Liver (tissue), 9 donors: ENCODE data around the gene DNMT1. TPM values are rescaled to one million over a fixed set of nuclear protein-coding genes. Genes with fewer than 3 reads are reported as not detected.

Experiments used
- DNase-seq: peaks from one replicate; pipeline ENCODE4 v3.0.0-alpha.2; 2017; ENCODE audit warnings: low spot score
- H3K27ac ChIP-seq, 2 donors: one replicate each; pipeline ENCODE4 v1.7.0; 2013; ENCODE audit warnings: inconsistent platforms in 2 of 2, low read length in 2 of 2, control low read depth in 1 of 2, low read depth in 1 of 2, mild to moderate bottlenecking in 1 of 2
- H3K27me3 ChIP-seq, 4 donors: one replicate each; pipeline versions ENCODE4 v1.6.1 to v1.7.0; 2013; ENCODE audit warnings: low read length in 3 of 4, inconsistent platforms in 1 of 4, mild to moderate bottlenecking in 1 of 4, moderate library complexity in 1 of 4; ENCODE audit not compliant: control insufficient read depth in 4 of 4, insufficient read depth in 4 of 4
- H3K36me3 ChIP-seq, 4 donors: one replicate each; pipeline versions ENCODE4 v1.6.1 to v1.7.0; 2013; ENCODE audit warnings: low read length in 3 of 4, mild to moderate bottlenecking in 3 of 4, low read depth in 1 of 4, moderate library complexity in 1 of 4; ENCODE audit not compliant: control insufficient read depth in 4 of 4, insufficient read depth in 3 of 4
- H3K4me1 ChIP-seq, 4 donors: one replicate each; pipeline versions ENCODE4 v1.6.1 to v1.7.0; 2013; ENCODE audit warnings: low read length in 3 of 4, mild to moderate bottlenecking in 3 of 4, moderate library complexity in 1 of 4; ENCODE audit not compliant: control insufficient read depth in 4 of 4, insufficient read depth in 4 of 4
- H3K4me3 ChIP-seq, 3 donors: one replicate each; pipeline versions ENCODE4 v1.6.1 to v1.7.0; 2013; ENCODE audit warnings: low read length in 3 of 3, control low read depth in 1 of 3, low read depth in 1 of 3, mild to moderate bottlenecking in 1 of 3
- H3K9ac ChIP-seq, 2 donors: one replicate each; pipeline ENCODE4 v1.7.0; 2013; ENCODE audit warnings: low read length in 2 of 2, mild to moderate bottlenecking in 2 of 2, moderate library complexity in 2 of 2, control low read depth in 1 of 2, low read depth in 1 of 2
- H3K9me3 ChIP-seq, 4 donors: one replicate each; pipeline versions ENCODE4 v1.6.1 to v1.7.0; 2013; ENCODE audit warnings: low read length in 3 of 4; ENCODE audit not compliant: control insufficient read depth in 4 of 4
- EGR1 ChIP-seq, 2 donors: IDR thresholded peaks; 2 replicates each; pipeline ENCODE4 v1.6.1; 2016 to 2018; ENCODE audit warnings: antibody characterized with exemption in 2 of 2, low read depth in 2 of 2
- FOXA1 ChIP-seq: IDR thresholded peaks from 2 replicates; pipeline ENCODE4 v1.6.1; 2016; ENCODE audit warnings: antibody characterized with exemption
- FOXA2 ChIP-seq: IDR thresholded peaks from 2 replicates; pipeline ENCODE4 v1.6.1; 2016; ENCODE audit warnings: antibody characterized with exemption
- GABPA ChIP-seq, 2 donors: IDR thresholded peaks in 1 of 2; conservative IDR thresholded peaks in 1 of 2; 2 replicates each; pipeline ENCODE4 v1.6.1; 2016; ENCODE audit warnings: antibody characterized with exemption in 2 of 2, mild to moderate bottlenecking in 1 of 2, moderate library complexity in 1 of 2
- HNF4G ChIP-seq: IDR thresholded peaks from 2 replicates; pipeline ENCODE4 v1.6.1; 2016; ENCODE audit warnings: antibody characterized with exemption
- NR2F2 ChIP-seq: IDR thresholded peaks from 2 replicates; pipeline ENCODE4 v1.6.1; 2016; ENCODE audit warnings: antibody characterized with exemption
- RAD21 ChIP-seq, 2 donors: IDR thresholded peaks; 2 replicates each; pipeline ENCODE4 v1.6.1; 2016; ENCODE audit warnings: antibody characterized with exemption in 2 of 2, mild to moderate bottlenecking in 2 of 2
- RXRA ChIP-seq, 2 donors: IDR thresholded peaks; 2 replicates each; pipeline ENCODE4 v1.6.1; 2017 to 2018; ENCODE audit warnings: antibody characterized with exemption in 2 of 2, mild to moderate bottlenecking in 1 of 2
- SP1 ChIP-seq: IDR thresholded peaks from 2 replicates; pipeline ENCODE4 v1.6.1; 2018; ENCODE audit warnings: antibody characterized with exemption, mild to moderate bottlenecking
- WGBS: extraction: QIAGEN DNeasy Blood & Tissue Kit; methylation state at CpG from one replicate; pipeline ENCODE4 v1.1.7; 2013; 5-methylcytosine and 5-hydroxymethylcytosine counted together
- polyA plus RNA-seq, 2 donors: library from polyadenylated mRNA; stranded (reverse) in 1 of 2; unstranded in 1 of 2; fragments of 200-250 nt in 1 of 2; fragments of >200 nt in 1 of 2; fragmentation: Nextera tagmentation in 1 of 2; extraction: Ambion mirVana in 1 of 2; gene quantifications; one replicate each; pipeline versions ENCODE4 v1.2.1 to v1.2.3, GENCODE V29; 2013 to 2015
- total RNA-seq, 2 donors: library from RNA; depleted of rRNA; stranded (reverse); fragments of >200 nt; gene quantifications; one replicate each; pipeline ENCODE4 v1.2.3, GENCODE V29; 2014
- TF ChIP-seq, protein P1 (sequence below): fragments of 150-350 bp; IDR thresholded peaks from 2 replicates; pipeline ENCODE4 v1.5.1; 2017; ENCODE audit warnings: improper control_type of control experiment, low read depth, low read length; ENCODE audit not compliant: missing input control
- TF ChIP-seq, protein P2 (sequence below): IDR thresholded peaks from 2 replicates; pipeline ENCODE4 v1.6.1; 2016; ENCODE audit warnings: antibody characterized with exemption
- donor health status: healthy.
- donor health status: healthy.
- donor health status: healthy.
- donor health status: healthy.
- donor health status: healthy.

The DNMT1 gene
- total and polyA plus RNA-seq, 4 donors, result 8.7 to 47.1 (median 20.0) TPM

DNA sequence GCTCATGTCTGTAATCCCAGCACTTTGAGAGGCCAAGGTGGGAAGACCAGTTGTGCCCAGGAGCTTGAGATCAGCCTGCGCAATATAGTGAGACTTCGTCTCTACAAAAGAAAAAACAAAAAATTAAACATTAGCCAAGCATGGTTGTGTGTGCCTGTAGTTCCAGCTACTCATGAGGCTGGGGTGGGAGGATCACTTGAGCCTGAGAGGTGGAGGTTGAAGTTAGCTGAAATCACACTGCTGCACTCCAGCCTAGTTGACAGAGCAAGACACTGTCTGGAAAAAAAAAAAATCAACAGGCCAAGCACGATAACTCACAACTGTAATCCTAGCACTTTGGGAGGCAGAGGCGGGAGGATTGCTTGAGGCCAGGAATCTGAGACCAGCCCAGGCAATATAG lies 40.2 kb upstream of the DNMT1 start (continued):
- TF ChIP-seq, protein P1, sequence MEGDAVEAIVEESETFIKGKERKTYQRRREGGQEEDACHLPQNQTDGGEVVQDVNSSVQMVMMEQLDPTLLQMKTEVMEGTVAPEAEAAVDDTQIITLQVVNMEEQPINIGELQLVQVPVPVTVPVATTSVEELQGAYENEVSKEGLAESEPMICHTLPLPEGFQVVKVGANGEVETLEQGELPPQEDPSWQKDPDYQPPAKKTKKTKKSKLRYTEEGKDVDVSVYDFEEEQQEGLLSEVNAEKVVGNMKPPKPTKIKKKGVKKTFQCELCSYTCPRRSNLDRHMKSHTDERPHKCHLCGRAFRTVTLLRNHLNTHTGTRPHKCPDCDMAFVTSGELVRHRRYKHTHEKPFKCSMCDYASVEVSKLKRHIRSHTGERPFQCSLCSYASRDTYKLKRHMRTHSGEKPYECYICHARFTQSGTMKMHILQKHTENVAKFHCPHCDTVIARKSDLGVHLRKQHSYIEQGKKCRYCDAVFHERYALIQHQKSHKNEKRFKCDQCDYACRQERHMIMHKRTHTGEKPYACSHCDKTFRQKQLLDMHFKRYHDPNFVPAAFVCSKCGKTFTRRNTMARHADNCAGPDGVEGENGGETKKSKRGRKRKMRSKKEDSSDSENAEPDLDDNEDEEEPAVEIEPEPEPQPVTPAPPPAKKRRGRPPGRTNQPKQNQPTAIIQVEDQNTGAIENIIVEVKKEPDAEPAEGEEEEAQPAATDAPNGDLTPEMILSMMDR, result no peak
- TF ChIP-seq RAD21 (IDR thresholded peaks at IDR 0.05), result no peak
- no peak for TF ChIP-seq FOXA1
- TF ChIP-seq HNF4G, result no peak
- TF ChIP-seq FOXA2, result no peak
- no peak for TF ChIP-seq NR2F2

DNA sequence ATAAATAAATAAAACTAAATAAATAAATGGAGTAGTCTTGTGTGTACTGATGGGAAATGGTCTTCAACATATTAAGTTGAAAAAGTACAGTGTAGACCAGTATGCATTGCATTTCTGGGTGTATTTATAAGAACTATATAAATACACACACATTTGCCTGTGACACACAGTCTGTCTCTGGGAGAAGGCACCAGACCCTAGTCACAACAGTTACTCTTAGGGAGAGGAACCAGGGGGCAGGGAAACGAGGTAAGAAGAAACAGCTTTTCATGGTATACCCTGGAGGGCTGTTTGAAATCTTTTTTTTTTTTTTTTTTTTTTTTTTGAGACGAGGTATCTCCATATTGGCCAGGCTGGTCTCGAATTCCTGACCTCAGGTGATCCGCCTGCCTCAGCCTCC lies 39.2 kb upstream of the DNMT1 start:
- Histone ChIP-seq H3K27me3 (no peaks in the 10 kb centered on the region), H3K4me3 (no peak overlapping the region), H3K9ac (no peak overlapping the region), H3K9me3 (no peaks in the 10 kb centered on the region), H3K27ac (no peak overlapping the region), H3K36me3 (no peaks in the 10 kb centered on the region), H3K4me1 (peaks cover 4 to 36% (median 17%) of the 10 kb centered on the region in 4 donors)
- 88% methylated on average over 4 of the region's 4 CpGs for WGBS
- no peak for TF ChIP-seq HNF4G
- no peak for TF ChIP-seq FOXA2
- TF ChIP-seq, protein P2, sequence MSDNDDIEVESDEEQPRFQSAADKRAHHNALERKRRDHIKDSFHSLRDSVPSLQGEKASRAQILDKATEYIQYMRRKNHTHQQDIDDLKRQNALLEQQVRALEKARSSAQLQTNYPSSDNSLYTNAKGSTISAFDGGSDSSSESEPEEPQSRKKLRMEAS, result no peak
- no peak for TF ChIP-seq EGR1 (IDR thresholded peaks at IDR 0.05; ENCODE audit: low read depth in 2 of 2)
- no peak for DNase-seq

DNA sequence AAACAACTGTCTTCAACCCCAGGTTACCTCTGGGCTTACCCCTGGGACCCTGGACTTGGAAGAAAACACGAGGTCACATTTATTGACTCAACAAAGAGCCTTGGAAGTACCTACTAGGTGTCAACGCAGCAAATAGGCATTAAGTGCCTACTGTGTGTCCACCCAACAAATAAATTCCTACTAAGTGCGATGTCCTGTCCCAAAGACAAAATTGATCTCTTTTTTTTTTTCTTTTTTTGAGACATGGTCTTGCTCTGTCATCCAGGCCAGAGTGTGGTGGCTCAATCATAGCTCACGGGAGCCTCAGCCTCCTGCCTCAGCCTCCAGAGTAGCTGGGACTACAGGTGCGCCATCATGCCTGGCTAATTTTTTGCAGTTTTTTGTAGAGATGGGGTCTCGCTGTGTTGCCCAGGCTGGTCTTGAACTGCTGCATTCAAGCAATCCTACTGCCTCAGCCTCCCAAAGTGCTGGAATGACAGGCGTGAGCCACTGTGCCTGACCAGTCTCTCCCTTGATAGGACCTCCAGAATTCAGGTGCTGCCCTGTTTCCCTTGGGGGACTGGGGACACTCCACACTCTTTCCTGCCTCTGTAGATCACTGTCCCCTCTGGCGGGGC lies 37.0 kb upstream of the DNMT1 start:
- H3K9me3 ChIP-seq, result no peaks in the 10 kb centered on the region
- H3K4me1 ChIP-seq, result peaks cover 0 to 22% (median 11%) of the 10 kb centered on the region in 4 donors
- peak overlapping the region in 1 of 3 donors; percentile 95 for H3K4me3 ChIP-seq
- peak overlapping the region; percentile 76 to 86 for H3K27ac ChIP-seq
- 78% methylated on average over 8 of the region's 8 CpGs for WGBS
- no peak for TF ChIP-seq SP1
- TF ChIP-seq RXRA (IDR thresholded peaks at IDR 0.05), result peak in 1 of 2 donors; percentile 53
- DNase-seq, result no peak
- no peak overlapping the region for H3K9ac ChIP-seq
- H3K36me3 ChIP-seq, result no peaks in the 10 kb centered on the region
- no peaks in the 10 kb centered on the region for H3K27me3 ChIP-seq

DNA sequence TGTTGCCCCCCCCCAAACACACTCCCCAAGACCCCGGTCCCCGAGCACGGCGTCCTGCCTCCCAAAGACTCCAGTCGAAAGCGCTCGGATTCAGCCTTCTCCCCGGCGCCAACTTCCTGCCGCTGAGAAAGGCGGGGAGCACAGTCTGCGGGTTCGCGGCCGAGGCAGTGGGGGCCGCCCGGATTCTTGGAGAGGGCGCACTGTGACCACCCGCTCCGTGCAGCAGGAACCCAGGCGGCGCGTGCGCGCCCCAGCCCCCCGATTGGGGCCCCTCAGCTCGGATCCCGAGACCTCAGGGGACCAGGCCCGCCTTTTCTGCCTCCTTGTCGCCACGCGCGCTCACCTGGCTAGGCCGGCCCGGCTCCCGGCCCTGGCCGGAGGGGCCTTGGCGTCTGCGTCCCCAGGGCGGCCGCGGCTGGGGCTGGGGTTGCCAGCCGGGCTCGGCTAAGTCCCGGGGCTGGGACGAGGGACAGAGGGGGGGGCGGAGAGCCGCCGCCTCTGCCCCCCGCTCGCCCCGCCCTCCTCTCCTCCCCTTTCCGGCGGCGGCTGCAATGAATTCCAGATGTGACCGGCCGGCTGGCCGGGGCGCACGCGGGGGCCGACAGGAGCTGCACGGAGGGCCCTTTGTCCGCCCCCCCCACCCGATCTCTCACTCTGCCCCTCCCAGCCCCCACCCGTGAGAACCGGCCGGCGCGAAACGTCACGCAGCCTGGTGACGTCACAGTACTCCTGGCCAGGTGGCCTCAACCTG lies 36.3 kb upstream of the DNMT1 start, which contains the start of gene S1PR2:
Gene S1PR2 (minus strand): TSS at position 471 of the 751 bp plus-strand sequence. CDS start 6,426 bp downstream, outside the sequence.
- no peaks in the 10 kb centered on the region for H3K27me3 ChIP-seq
- peak within 1 kb of the TSS; percentile 60 to 67 for H3K9ac ChIP-seq
- H3K9me3 ChIP-seq, result no peaks in the 10 kb centered on the region
- H3K27ac ChIP-seq, result peak within 1 kb of the TSS; percentile 76 to 86
- H3K4me3 ChIP-seq, result peak within 1 kb of the TSS; percentile 44 to 95 (median 83)
- H3K36me3 ChIP-seq, result no peaks in the 10 kb centered on the region
- TF ChIP-seq EGR1 (IDR thresholded peaks at IDR 0.05; ENCODE audit: low read depth in 2 of 2), result no peak
- no peak for TF ChIP-seq RXRA (IDR thresholded peaks at IDR 0.05)
- no peak for TF ChIP-seq GABPA (IDR thresholded peaks at IDR 0.05 in 1 of 2, conservative IDR thresholded peaks at IDR 0.05 in 1 of 2)
- peak; percentile 19 for TF ChIP-seq SP1
- peak; percentile 66 for DNase-seq
- WGBS, result under 1% methylated on average over 73 of the region's 73 CpGs
- H3K4me1 ChIP-seq, result peaks cover 0 to 22% (median 9%) of the 10 kb centered on the region in 4 donors
